K562 (cell line): ENCODE measurements around the gene CDH2.

Experiments
- KAT2B ChIP-seq: IDR thresholded peaks from one replicate; pipeline ENCODE4 v1.6.1; 2012; ENCODE audit warnings: low read depth, mild to moderate bottlenecking, control low read depth, inconsistent platforms, low read length, moderate library complexity
- MAX ChIP-seq: sonication (generic); formaldehyde crosslinking; IDR thresholded peaks from 2 replicates; pipeline ENCODE4 v1.9.0; 2022; ENCODE audit warnings: mild to moderate bottlenecking, missing genetic modification reagents
- POLR2A ChIP-seq: fragments of 450-650 bp; conservative IDR thresholded peaks from 2 replicates; pipeline ENCODE4 v1.6.1; 2016
- POLR2AphosphoS2 ChIP-seq: IDR thresholded peaks from 2 replicates; pipeline ENCODE4 v1.6.1; 2012; ENCODE audit warnings: low read length, improper control_type of control experiment
- PREB ChIP-seq: sonication (generic); formaldehyde crosslinking; IDR thresholded peaks from 2 replicates; pipeline ENCODE4 v1.8.1; 2023; ENCODE audit warnings: mild to moderate bottlenecking, missing genetic modification reagents
- SNIP1 ChIP-seq: fragments of 450-650 bp; IDR thresholded peaks from 2 replicates; pipeline ENCODE4 v1.7.1; 2017; ENCODE audit warnings: low read depth, mild to moderate bottlenecking
- TAF1 ChIP-seq: IDR thresholded peaks from 2 replicates; pipeline ENCODE4 v1.6.1; 2011; ENCODE audit warnings: mild to moderate bottlenecking, low read length, moderate library complexity; ENCODE audit not compliant: insufficient read depth, control insufficient read depth, severe bottlenecking; ENCODE audit errors: extremely low read depth
- TBP ChIP-seq: optimal IDR thresholded peaks from 2 replicates; pipeline ENCODE3; 2011; ENCODE audit warnings: low read depth, low read length, improper control_type of control experiment
- TF ChIP-seq, protein P1 (sequence below): sonication (generic); formaldehyde crosslinking; IDR thresholded peaks from 2 replicates; pipeline ENCODE4 v1.8.0; 2022; ENCODE audit warnings: mild to moderate bottlenecking, low read depth, missing genetic modification reagents
- TF ChIP-seq, protein P2 (sequence below), 3 experiments: IDR thresholded peaks in 2 of 3; conservative IDR thresholded peaks in 1 of 3; 2 replicates each; pipeline ENCODE4 v1.5.1; 2011 to 2012; ENCODE audit warnings: low read length in 3 of 3, mild to moderate bottlenecking in 3 of 3, control low read depth in 2 of 3, improper control_type of control experiment in 1 of 3, inconsistent platforms in 1 of 3, low read depth in 1 of 3, mixed read lengths in 1 of 3, moderate library complexity in 1 of 3; ENCODE audit not compliant: insufficient read depth in 2 of 3

DNA sequence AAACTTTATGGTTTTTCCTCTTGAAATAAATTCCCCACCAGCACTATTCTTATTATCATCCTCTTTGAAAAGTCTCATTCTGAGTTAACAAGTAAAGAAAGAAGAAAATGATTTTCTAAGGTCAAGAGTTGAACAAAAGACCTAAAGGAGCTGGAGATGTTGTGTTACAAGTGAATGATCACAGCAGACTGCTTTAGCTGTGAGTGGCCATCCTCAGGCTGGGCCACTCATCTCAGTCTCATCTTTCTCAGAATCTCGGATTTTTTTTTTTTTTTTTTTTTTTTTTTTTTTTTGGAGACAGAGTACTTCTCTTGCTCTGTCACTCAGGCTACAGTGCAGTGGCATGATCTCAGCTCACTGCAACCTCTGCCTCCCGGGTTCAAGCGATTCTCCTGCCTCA is 133.3 kb downstream of the CDH2 start:
- TF ChIP-seq SNIP1 (no peak), KAT2B (no peak), PREB (CRISPR knock-in tag) (no peak), TBP (no peak), POLR2A (no peak), POLR2AphosphoS2 (no peak), TAF1 (no peak), MAX (no peak)
- TF ChIP-seq, protein P1, sequence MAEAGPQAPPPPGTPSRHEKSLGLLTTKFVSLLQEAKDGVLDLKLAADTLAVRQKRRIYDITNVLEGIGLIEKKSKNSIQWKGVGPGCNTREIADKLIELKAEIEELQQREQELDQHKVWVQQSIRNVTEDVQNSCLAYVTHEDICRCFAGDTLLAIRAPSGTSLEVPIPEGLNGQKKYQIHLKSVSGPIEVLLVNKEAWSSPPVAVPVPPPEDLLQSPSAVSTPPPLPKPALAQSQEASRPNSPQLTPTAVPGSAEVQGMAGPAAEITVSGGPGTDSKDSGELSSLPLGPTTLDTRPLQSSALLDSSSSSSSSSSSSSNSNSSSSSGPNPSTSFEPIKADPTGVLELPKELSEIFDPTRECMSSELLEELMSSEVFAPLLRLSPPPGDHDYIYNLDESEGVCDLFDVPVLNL (CRISPR knock-in tag) = no peak
- TF ChIP-seq, protein P2, sequence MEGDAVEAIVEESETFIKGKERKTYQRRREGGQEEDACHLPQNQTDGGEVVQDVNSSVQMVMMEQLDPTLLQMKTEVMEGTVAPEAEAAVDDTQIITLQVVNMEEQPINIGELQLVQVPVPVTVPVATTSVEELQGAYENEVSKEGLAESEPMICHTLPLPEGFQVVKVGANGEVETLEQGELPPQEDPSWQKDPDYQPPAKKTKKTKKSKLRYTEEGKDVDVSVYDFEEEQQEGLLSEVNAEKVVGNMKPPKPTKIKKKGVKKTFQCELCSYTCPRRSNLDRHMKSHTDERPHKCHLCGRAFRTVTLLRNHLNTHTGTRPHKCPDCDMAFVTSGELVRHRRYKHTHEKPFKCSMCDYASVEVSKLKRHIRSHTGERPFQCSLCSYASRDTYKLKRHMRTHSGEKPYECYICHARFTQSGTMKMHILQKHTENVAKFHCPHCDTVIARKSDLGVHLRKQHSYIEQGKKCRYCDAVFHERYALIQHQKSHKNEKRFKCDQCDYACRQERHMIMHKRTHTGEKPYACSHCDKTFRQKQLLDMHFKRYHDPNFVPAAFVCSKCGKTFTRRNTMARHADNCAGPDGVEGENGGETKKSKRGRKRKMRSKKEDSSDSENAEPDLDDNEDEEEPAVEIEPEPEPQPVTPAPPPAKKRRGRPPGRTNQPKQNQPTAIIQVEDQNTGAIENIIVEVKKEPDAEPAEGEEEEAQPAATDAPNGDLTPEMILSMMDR (IDR thresholded peaks at IDR 0.05 in 2 of 3, conservative IDR thresholded peaks at IDR 0.05 in 1 of 3; ENCODE audit: insufficient read depth in 2 of 3, low read depth in 1 of 3, low read length in 3 of 3) = no peak
